HEK293 (cell line): ENCODE measurements around the gene TRPM5.

ENCODE experiments used
- CTCF ChIA-PET: fragments of 350-600 bp; formaldehyde crosslinking; extraction: SDS; loops from one replicate; lab custom pipeline; 2021; ENCODE audit warnings: antibody characterized with exemption; lab: Yijun Ruan, JAX
- POLR2A ChIA-PET: fragments of 300-600 bp; formaldehyde crosslinking; extraction: SDS; loops from one replicate; lab custom pipeline; 2020; ENCODE audit warnings: antibody characterized with exemption, inconsistent platforms; lab: Yijun Ruan, JAX
- H3K27ac ChIP-seq: fragments of 200-500 bp; sonication (Bioruptor generic); 2 replicates; pipeline ENCODE4 v1.5.1; 2014; ENCODE audit warnings: low read depth, low read length, control low read depth, inconsistent platforms; ENCODE audit errors: extremely low read depth
- H3K36me3 ChIP-seq, 2 experiments: fragments of 200-500 bp in 1 of 2; sonication (Bioruptor generic) in 1 of 2; 1 replicate in 1 of 2; 2 replicates in 1 of 2; pipeline ENCODE4 v1.5.1; 2014 to 2017; ENCODE audit warnings: inconsistent platforms in 2 of 2, low read length in 2 of 2; ENCODE audit not compliant: control insufficient read depth in 2 of 2, insufficient read depth in 1 of 2
- H3K4me1 ChIP-seq: fragments of 200-500 bp; sonication (Bioruptor generic); 2 replicates; pipeline ENCODE4 v1.5.1; 2014; ENCODE audit warnings: mild to moderate bottlenecking, low read length, inconsistent platforms; ENCODE audit not compliant: control insufficient read depth, insufficient read depth
- H3K4me3 ChIP-seq: 2 replicates; pipeline ENCODE4 v1.5.1; 2011; ENCODE audit warnings: low read depth, mild to moderate bottlenecking, control low read depth, low read length, moderate library complexity
- H3K9me3 ChIP-seq: fragments of 200-500 bp; sonication (Bioruptor generic); 2 replicates; pipeline ENCODE4 v1.5.1; 2014; ENCODE audit warnings: low read depth, low read length, inconsistent platforms; ENCODE audit not compliant: control insufficient read depth, insufficient read depth
- REPIN1 ChIP-seq: fragments of 450-650 bp; formaldehyde crosslinking; IDR thresholded peaks from 2 replicates; pipeline ENCODE4 v1.5.1; 2017; ENCODE audit warnings: missing biosample characterization, missing genetic modification characterization, low read depth
- SP3 ChIP-seq: fragments of 450-650 bp; formaldehyde crosslinking; IDR thresholded peaks from 2 replicates; pipeline ENCODE4 v1.5.1; 2016; ENCODE audit warnings: missing biosample characterization, missing genetic modification characterization
- ZBTB8A ChIP-seq: fragments of 450-650 bp; formaldehyde crosslinking; IDR thresholded peaks from 2 replicates; pipeline ENCODE4 v1.5.1; 2016; ENCODE audit warnings: missing biosample characterization, missing genetic modification characterization
- ZFHX2 ChIP-seq: fragments of 450-650 bp; formaldehyde crosslinking; conservative IDR thresholded peaks from 2 replicates; pipeline ENCODE4 v1.5.1; 2016; ENCODE audit warnings: missing biosample characterization, missing genetic modification characterization
- ZNF133 ChIP-seq: fragments of 450-650 bp; formaldehyde crosslinking; IDR thresholded peaks from 2 replicates; pipeline ENCODE4 v1.5.1; 2016; ENCODE audit warnings: missing biosample characterization, missing genetic modification characterization
- ZNF140 ChIP-seq: fragments of 450-650 bp; formaldehyde crosslinking; IDR thresholded peaks from 2 replicates; pipeline ENCODE4 v1.5.1; 2016; ENCODE audit warnings: missing biosample characterization, missing genetic modification characterization
- ZNF202 ChIP-seq: fragments of 450-650 bp; formaldehyde crosslinking; IDR thresholded peaks from 2 replicates; pipeline ENCODE4 v1.5.1; 2016; ENCODE audit warnings: missing biosample characterization, missing genetic modification characterization, borderline replicate concordance
- ZNF221 ChIP-seq: fragments of 450-650 bp; formaldehyde crosslinking; IDR thresholded peaks from 2 replicates; pipeline ENCODE4 v1.5.1; 2017; ENCODE audit warnings: missing biosample characterization, missing genetic modification characterization, borderline replicate concordance
- ZNF350 ChIP-seq: fragments of 450-650 bp; formaldehyde crosslinking; IDR thresholded peaks from 2 replicates; pipeline ENCODE4 v1.5.0; 2017; ENCODE audit warnings: missing biosample characterization, mild to moderate bottlenecking, missing genetic modification characterization
- ZNF394 ChIP-seq: fragments of 450-650 bp; formaldehyde crosslinking; IDR thresholded peaks from 2 replicates; pipeline ENCODE4 v1.5.1; 2016; ENCODE audit warnings: missing biosample characterization, missing genetic modification characterization, mild to moderate bottlenecking, moderate library complexity, borderline replicate concordance
- ZNF529 ChIP-seq: fragments of 450-650 bp; formaldehyde crosslinking; IDR thresholded peaks from 2 replicates; pipeline ENCODE4 v1.5.1; 2017; ENCODE audit warnings: missing genetic modification characterization, missing biosample characterization; ENCODE audit not compliant: insufficient replicate concordance
- ZNF561 ChIP-seq: fragments of 450-650 bp; IDR thresholded peaks from 2 replicates; pipeline ENCODE4 v1.5.1; 2018; ENCODE audit warnings: missing biosample characterization, missing genetic modification characterization, borderline replicate concordance
- ZNF677 ChIP-seq: fragments of 450-650 bp; IDR thresholded peaks from 2 replicates; pipeline ENCODE4 v1.5.0; 2018; ENCODE audit warnings: missing biosample characterization, mild to moderate bottlenecking, missing genetic modification characterization, moderate library complexity
- ZNF843 ChIP-seq: fragments of 450-650 bp; formaldehyde crosslinking; IDR thresholded peaks from 2 replicates; pipeline ENCODE4 v1.5.1; 2016; ENCODE audit warnings: missing biosample characterization, missing genetic modification characterization
- TF ChIP-seq, protein P1 (sequence below): fragments of 450-650 bp; formaldehyde crosslinking; conservative IDR thresholded peaks from 2 replicates; pipeline ENCODE4 v1.5.1; 2016; ENCODE audit warnings: low read depth, missing biosample characterization, missing genetic modification characterization
- TF ChIP-seq, protein P2 (sequence below): fragments of 450-650 bp; formaldehyde crosslinking; IDR thresholded peaks from 2 replicates; pipeline ENCODE4 v1.5.1; 2016; ENCODE audit warnings: missing biosample characterization, missing genetic modification characterization

The TRPM5 gene

DNA sequence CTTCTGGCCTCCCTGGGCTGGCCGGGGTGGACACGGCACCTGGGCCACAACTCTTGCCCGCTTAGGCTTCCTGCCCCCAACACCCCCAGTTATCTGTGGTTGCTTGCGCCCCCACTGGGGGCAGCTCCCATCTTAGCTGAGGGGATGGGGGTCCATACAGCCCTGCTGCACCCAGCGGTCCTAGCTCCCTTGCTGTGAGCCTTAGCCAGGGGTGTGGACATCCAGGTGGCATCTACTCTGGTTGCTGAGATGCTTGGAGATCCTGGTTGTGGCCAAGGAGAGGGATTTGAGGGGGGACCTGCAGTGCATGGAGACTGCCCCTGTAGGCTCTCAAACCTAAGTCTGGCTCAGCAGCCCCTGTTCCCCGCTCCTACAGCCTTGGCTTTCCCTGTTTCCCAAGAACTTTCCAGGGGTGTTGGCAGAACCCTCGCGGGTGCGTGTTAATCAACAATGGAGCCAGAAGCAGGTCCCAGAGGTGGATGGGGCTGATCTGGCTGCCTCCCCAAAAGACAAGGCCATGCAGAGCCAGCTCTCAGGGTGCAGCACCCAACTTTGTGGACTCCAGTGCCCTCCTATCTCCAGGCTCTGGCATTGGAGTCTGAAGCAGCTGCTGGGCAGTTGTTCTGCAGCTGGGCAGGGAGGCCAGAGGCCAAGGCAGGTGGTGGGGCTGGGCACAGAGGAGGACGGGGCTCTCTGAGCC, 3.8 kb upstream of the TRPM5 start:
- no peak for TF ChIP-seq SP3
- TF ChIP-seq ZNF202 (tag by site-specific recombination) = no peak
- TF ChIP-seq, protein P1, sequence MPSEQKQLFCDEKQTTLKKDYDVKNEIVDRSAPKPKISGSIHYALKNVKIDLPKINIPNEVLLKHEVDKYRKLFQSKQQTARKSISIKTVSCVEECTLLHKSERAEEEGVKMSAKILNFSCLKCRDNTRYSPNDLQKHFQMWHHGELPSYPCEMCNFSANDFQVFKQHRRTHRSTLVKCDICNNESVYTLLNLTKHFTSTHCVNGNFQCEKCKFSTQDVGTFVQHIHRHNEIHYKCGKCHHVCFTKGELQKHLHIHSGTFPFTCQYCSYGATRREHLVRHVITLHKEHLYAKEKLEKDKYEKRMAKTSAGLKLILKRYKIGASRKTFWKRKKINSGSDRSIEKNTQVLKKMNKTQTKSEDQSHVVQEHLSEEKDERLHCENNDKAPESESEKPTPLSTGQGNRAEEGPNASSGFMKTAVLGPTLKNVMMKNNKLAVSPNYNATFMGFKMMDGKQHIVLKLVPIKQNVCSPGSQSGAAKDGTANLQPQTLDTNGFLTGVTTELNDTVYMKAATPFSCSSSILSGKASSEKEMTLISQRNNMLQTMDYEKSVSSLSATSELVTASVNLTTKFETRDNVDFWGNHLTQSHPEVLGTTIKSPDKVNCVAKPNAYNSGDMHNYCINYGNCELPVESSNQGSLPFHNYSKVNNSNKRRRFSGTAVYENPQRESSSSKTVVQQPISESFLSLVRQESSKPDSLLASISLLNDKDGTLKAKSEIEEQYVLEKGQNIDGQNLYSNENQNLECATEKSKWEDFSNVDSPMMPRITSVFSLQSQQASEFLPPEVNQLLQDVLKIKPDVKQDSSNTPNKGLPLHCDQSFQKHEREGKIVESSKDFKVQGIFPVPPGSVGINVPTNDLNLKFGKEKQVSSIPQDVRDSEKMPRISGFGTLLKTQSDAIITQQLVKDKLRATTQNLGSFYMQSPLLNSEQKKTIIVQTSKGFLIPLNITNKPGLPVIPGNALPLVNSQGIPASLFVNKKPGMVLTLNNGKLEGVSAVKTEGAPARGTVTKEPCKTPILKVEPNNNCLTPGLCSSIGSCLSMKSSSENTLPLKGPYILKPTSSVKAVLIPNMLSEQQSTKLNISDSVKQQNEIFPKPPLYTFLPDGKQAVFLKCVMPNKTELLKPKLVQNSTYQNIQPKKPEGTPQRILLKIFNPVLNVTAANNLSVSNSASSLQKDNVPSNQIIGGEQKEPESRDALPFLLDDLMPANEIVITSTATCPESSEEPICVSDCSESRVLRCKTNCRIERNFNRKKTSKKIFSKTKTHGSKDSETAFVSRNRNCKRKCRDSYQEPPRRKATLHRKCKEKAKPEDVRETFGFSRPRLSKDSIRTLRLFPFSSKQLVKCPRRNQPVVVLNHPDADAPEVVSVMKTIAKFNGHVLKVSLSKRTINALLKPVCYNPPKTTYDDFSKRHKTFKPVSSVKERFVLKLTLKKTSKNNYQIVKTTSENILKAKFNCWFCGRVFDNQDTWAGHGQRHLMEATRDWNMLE (tag by site-specific recombination) = no peak
- TF ChIP-seq ZNF350 = no peak
- TF ChIP-seq ZNF394 (tag by site-specific recombination) = no peak
- TF ChIP-seq REPIN1 (tag by site-specific recombination) = no peak
- Histone ChIP-seq H3K4me3 (no peak overlapping the region), H3K36me3 (no peaks in the 10 kb centered on the region), H3K27ac (no peak overlapping the region), H3K4me1 (no peaks in the 10 kb centered on the region), H3K9me3 (no peaks in the 10 kb centered on the region)
- CTCF ChIA-PET = no interaction called here
- POLR2A ChIA-PET = no interaction called here

DNA sequence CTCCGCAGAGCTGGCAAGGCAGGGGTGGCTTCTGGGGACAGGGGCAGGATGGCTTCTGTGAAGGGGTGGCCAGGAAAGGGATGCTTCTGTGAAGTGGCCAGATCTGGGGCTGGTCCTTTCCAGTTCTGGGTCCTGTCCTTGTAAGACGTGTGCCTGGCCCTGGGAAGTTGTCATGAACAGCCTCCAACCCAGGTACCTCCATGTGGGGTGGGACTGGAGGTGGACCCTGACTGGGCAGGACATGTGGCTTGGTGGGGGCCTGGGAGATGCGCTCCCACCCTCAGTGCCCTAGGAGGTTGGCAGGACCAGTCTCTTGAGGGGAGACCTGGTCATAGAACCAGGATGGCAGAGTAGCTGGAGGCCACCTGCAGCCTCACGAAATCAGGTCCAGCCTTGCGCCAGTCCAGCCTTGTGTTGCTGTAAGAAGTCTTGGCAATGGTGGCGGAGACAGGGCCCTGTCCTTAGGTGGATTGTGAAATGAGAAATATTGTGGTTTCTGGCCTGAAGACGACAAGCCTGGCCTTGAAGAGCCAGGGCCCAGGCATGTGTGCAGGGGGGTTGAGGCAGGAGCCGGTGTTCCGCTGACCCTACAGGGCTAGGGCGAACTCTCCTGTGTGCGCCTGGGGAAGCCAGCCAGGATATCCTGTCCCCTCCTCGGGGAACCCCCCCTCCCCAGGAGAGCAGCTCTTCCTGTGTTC, 3.1 kb upstream of the TRPM5 start:
- Histone ChIP-seq H3K36me3 (no peaks in the 10 kb centered on the region), H3K27ac (no peak overlapping the region)
- no peak for TF ChIP-seq ZNF843 (tag by site-specific recombination)
- TF ChIP-seq ZNF140 (tag by site-specific recombination) = no peak
- no peak for TF ChIP-seq ZBTB8A (tag by site-specific recombination)
- TF ChIP-seq ZNF133 (tag by site-specific recombination) = no peak
- TF ChIP-seq ZNF529 (tag by site-specific recombination) = no peak
- no peak for TF ChIP-seq ZNF561 (tag by site-specific recombination)
- TF ChIP-seq ZFHX2 (tag by site-specific recombination) = no peak
- TF ChIP-seq ZNF221 (tag by site-specific recombination) = no peak
- TF ChIP-seq, protein P1 (tag by site-specific recombination) = no peak
- TF ChIP-seq ZNF677 (tag by site-specific recombination) = no peak
- TF ChIP-seq, protein P2, sequence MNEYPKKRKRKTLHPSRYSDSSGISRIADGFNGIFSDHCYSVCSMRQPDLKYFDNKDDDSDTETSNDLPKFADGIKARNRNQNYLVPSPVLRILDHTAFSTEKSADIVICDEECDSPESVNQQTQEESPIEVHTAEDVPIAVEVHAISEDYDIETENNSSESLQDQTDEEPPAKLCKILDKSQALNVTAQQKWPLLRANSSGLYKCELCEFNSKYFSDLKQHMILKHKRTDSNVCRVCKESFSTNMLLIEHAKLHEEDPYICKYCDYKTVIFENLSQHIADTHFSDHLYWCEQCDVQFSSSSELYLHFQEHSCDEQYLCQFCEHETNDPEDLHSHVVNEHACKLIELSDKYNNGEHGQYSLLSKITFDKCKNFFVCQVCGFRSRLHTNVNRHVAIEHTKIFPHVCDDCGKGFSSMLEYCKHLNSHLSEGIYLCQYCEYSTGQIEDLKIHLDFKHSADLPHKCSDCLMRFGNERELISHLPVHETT (tag by site-specific recombination) = no peak
- TF ChIP-seq, all 188 proteins: peak for 0
- H3K9me3 ChIP-seq = no peaks in the 10 kb centered on the region
- ChIA-PET CTCF (no interaction called here), POLR2A (no interaction called here)
- H3K4me1 ChIP-seq = no peaks in the 10 kb centered on the region
- H3K4me3 ChIP-seq = no peak overlapping the region
